IPS-20b (cell line): ENCODE measurements around the gene RNF26.

ENCODE experiments used
- H3K27ac ChIP-seq: one replicate; pipeline ENCODE4 v1.5.1; 2013; ENCODE audit warnings: low read length
- H3K27me3 ChIP-seq: 2 replicates; pipeline ENCODE4 v1.6.1; 2013; ENCODE audit warnings: mild to moderate bottlenecking, low read length, inconsistent platforms; ENCODE audit not compliant: insufficient read depth
- H3K36me3 ChIP-seq: 2 replicates; pipeline ENCODE4 v1.6.1; 2013; ENCODE audit warnings: low read depth, mild to moderate bottlenecking, inconsistent platforms, low read length, moderate library complexity; ENCODE audit not compliant: insufficient read depth
- H3K4me1 ChIP-seq: 2 replicates; pipeline ENCODE4 v1.6.1; 2013; ENCODE audit warnings: mild to moderate bottlenecking, control low read depth, inconsistent platforms, low read length, moderate library complexity; ENCODE audit not compliant: insufficient read depth
- H3K4me3 ChIP-seq: 2 replicates; pipeline ENCODE4 v1.5.1; 2013; ENCODE audit warnings: mild to moderate bottlenecking, low read length, inconsistent platforms
- H3K9ac ChIP-seq: 2 replicates; pipeline ENCODE4 v1.6.1; 2013; ENCODE audit warnings: low read depth, mild to moderate bottlenecking, inconsistent platforms, low read length, moderate library complexity
- H3K9me3 ChIP-seq: 2 replicates; pipeline ENCODE4 v1.6.1; 2013; ENCODE audit warnings: mild to moderate bottlenecking, low read depth, low read length, inconsistent platforms; ENCODE audit not compliant: insufficient read depth

The RNF26 gene

GRCh38 chr11:119316729-119317591, 17.4 kb upstream of the RNF26 start, which contains the start of gene MCAM:
Gene MCAM, minus strand, starts transcription at chr11:119317130. Its CDS starts 29 bp downstream, at chr11:119317101.
- H3K27ac ChIP-seq, result no peak within 1 kb of the TSS
- H3K4me3 ChIP-seq, result peak within 1 kb of the TSS; percentile 69
- no peaks in the 10 kb centered on the region for H3K9me3 ChIP-seq
- peaks cover 64% of the 10 kb centered on the region for H3K27me3 ChIP-seq
- peak within 1 kb of the TSS; percentile 41; the same call in 1 of the 2 replicates for H3K9ac ChIP-seq
- no peaks in the 10 kb centered on the region for H3K36me3 ChIP-seq
- H3K4me1 ChIP-seq, result peaks cover 29% of the 10 kb centered on the region

GRCh38 chr11:119317592-119318239, 16.6 kb upstream of the RNF26 start:
- H3K9me3 ChIP-seq, result no peaks in the 10 kb centered on the region
- no peaks in the 10 kb centered on the region for H3K36me3 ChIP-seq
- H3K27me3 ChIP-seq, result peaks cover 68% of the 10 kb centered on the region
- H3K4me3 ChIP-seq, result peak overlapping the region; percentile 58
- H3K27ac ChIP-seq, result no peak overlapping the region
- H3K4me1 ChIP-seq, result peaks cover 29% of the 10 kb centered on the region
- no peak overlapping the region for H3K9ac ChIP-seq

- Histone ChIP-seq H3K9ac (no peak overlapping the region), H3K36me3 (no peaks in the 10 kb centered on the region), H3K9me3 (no peaks in the 10 kb centered on the region), H3K4me1 (peaks cover 29% of the 10 kb centered on the region), H3K27me3 (peaks cover 68% of the 10 kb centered on the region), H3K27ac (no peak overlapping the region), H3K4me3 (no peak overlapping the region)
Observed at GRCh38 chr11:119318240-119319135, 15.8 kb upstream of the RNF26 start.

GRCh38 chr11:119319136-119319699, 15.1 kb upstream of the RNF26 start:
- H3K9me3 ChIP-seq, result no peaks in the 10 kb centered on the region
- peaks cover 66% of the 10 kb centered on the region for H3K27me3 ChIP-seq
- no peak overlapping the region for H3K9ac ChIP-seq
- H3K4me3 ChIP-seq, result no peak overlapping the region
- no peaks in the 10 kb centered on the region for H3K36me3 ChIP-seq
- peaks cover 29% of the 10 kb centered on the region for H3K4me1 ChIP-seq
- no peak overlapping the region for H3K27ac ChIP-seq

GRCh38 chr11:119319700-119320239, 14.6 kb upstream of the RNF26 start:
- Histone ChIP-seq H3K36me3 (no peaks in the 10 kb centered on the region), H3K9ac (peak overlapping the region; percentile 35; the same call in 1 of the 2 replicates), H3K4me1 (peaks cover 29% of the 10 kb centered on the region), H3K9me3 (no peaks in the 10 kb centered on the region), H3K27me3 (peaks cover 61% of the 10 kb centered on the region), H3K4me3 (no peak overlapping the region; the same call in 1 of the 2 replicates), H3K27ac (no peak overlapping the region)

- H3K9ac ChIP-seq, result peak overlapping the region; percentile 77; the same call in 1 of the 2 replicates
- H3K36me3 ChIP-seq, result no peaks in the 10 kb centered on the region
- H3K9me3 ChIP-seq, result no peaks in the 10 kb centered on the region
- peak overlapping the region; percentile 71 for H3K4me3 ChIP-seq
- peaks cover 55% of the 10 kb centered on the region for H3K27me3 ChIP-seq
- peaks cover 29% of the 10 kb centered on the region for H3K4me1 ChIP-seq
- H3K27ac ChIP-seq, result no peak overlapping the region
Observed at GRCh38 chr11:119320240-119320775, 14.0 kb upstream of the RNF26 start.

GRCh38 chr11:119320776-119321524, 13.4 kb upstream of the RNF26 start:
- peak overlapping the region; percentile 71 for H3K4me3 ChIP-seq
- H3K9ac ChIP-seq, result peak overlapping the region; percentile 77; the same call in 1 of the 2 replicates
- H3K9me3 ChIP-seq, result no peaks in the 10 kb centered on the region
- H3K27me3 ChIP-seq, result peaks cover 49% of the 10 kb centered on the region
- peaks cover 29% of the 10 kb centered on the region for H3K4me1 ChIP-seq
- no peaks in the 10 kb centered on the region for H3K36me3 ChIP-seq
- peak overlapping the region; percentile 61 for H3K27ac ChIP-seq

- H3K9ac ChIP-seq, result no peak overlapping the region
- H3K27ac ChIP-seq, result no peak overlapping the region
- H3K4me3 ChIP-seq, result no peak overlapping the region
- H3K27me3 ChIP-seq, result peaks cover 36% of the 10 kb centered on the region
- no peaks in the 10 kb centered on the region for H3K36me3 ChIP-seq
- peaks cover 28% of the 10 kb centered on the region for H3K4me1 ChIP-seq
- H3K9me3 ChIP-seq, result no peaks in the 10 kb centered on the region
Observed at GRCh38 chr11:119322360-119322739, 12.0 kb upstream of the RNF26 start.

GRCh38 chr11:119322921-119323531, 11.3 kb upstream of the RNF26 start:
- Histone ChIP-seq H3K4me1 (peaks cover 22% of the 10 kb centered on the region), H3K9me3 (no peaks in the 10 kb centered on the region), H3K27me3 (peaks cover 30% of the 10 kb centered on the region; the same call in 1 of the 2 replicates), H3K36me3 (no peaks in the 10 kb centered on the region), H3K27ac (no peak overlapping the region), H3K9ac (no peak overlapping the region), H3K4me3 (no peak overlapping the region)

GRCh38 chr11:119323532-119324033, 10.7 kb upstream of the RNF26 start:
- H3K4me3 ChIP-seq, result no peak overlapping the region
- no peak overlapping the region for H3K9ac ChIP-seq
- H3K9me3 ChIP-seq, result no peaks in the 10 kb centered on the region
- no peak overlapping the region for H3K27ac ChIP-seq
- peaks cover 24% of the 10 kb centered on the region; the same call in 1 of the 2 replicates for H3K27me3 ChIP-seq
- no peaks in the 10 kb centered on the region for H3K36me3 ChIP-seq
- peaks cover 18% of the 10 kb centered on the region for H3K4me1 ChIP-seq
